T-helper 1 cell (primary cell): ENCODE measurements around the gene BPIFB6.

Experiments used
- DNase-seq, 5 donors: peaks; one replicate each; pipeline ENCODE4 v3.0.0-alpha.2; 2012 to 2020
- total RNA-seq, 4 donors: gene quantifications; one replicate each; lab custom pipeline; 2026; lab: John Stamatoyannopoulos, UW

Gene BPIFB6, protein sequence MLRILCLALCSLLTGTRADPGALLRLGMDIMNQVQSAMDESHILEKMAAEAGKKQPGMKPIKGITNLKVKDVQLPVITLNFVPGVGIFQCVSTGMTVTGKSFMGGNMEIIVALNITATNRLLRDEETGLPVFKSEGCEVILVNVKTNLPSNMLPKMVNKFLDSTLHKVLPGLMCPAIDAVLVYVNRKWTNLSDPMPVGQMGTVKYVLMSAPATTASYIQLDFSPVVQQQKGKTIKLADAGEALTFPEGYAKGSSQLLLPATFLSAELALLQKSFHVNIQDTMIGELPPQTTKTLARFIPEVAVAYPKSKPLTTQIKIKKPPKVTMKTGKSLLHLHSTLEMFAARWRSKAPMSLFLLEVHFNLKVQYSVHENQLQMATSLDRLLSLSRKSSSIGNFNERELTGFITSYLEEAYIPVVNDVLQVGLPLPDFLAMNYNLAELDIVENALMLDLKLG
- 0 reads per million in 4 donors for total RNA-seq

DNA sequence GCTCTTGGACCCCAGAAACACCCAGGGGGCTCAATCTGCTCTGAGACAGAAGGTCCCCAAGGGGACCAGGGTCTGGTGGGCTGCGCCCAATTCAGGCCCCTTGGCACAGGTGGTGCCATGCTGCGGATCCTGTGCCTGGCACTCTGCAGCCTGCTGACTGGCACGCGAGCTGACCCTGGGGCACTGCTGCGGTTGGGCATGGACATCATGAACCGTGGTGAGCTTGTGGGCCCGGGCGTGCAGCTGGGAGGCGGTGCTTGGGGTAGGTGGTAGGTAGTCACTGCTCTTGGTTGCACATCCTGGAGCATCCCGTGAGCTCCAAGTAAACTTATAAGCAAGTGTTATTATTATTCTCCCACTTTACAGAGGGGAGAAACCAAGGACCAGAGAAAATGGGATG, at the start of gene BPIFB6:
Gene BPIFB6, plus strand, starts transcription at position 118 of the 400 bp plus-strand sequence. Its CDS starts 0 bp downstream, at position 118.
- DNase-seq, result no peak

DNA sequence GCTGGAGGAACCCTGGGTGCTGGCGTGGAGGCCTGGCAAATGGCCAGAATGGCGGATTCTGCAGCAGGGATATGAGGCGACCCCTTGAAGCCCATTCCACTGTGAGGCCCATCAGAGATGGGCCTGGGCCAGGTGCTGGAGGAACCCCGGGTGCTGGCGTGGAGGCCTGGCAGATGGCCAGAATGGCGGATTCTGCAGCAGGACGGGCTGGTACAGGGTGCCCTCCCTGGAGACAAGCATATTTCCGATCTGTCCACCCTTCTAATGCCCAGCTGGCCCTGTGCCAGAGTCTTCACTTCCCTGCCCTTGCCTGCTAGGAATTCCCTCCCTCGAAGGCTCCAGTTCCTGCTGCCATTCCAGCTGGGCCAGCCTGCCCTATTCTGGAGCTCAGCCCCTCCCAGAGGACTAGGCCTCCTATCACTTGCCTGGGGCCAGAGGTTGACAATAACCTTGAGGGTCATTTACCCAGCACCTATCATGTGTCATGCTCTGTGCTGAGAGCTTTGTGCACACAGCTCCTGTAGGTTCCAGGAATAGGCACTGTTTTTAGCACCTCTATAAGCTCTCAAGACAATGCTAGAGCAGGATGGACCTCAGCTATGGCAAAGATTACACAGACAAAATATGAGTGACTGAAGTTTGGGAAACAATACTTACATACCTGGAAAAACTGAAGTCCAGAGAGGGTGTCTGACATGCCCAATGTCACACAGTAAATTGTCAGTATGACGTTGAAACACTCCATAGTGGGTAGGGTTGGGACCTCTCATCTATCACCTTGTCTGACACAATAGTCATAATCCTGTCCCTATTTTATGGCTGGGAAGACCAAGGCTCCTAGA, 48.6 kb upstream of the BPIFB6 start:
- no peak for DNase-seq

- no peak for DNase-seq
Observed at GRCh38 chr20:32983459-32984112, 47.9 kb upstream of the BPIFB6 start.

GRCh38 chr20:32984196-32984595, 47.3 kb upstream of the BPIFB6 start:
- no peak for DNase-seq

GRCh38 chr20:32984631-32985354, 46.7 kb upstream of the BPIFB6 start:
- no peak for DNase-seq

- DNase-seq, result no peak
Observed at GRCh38 chr20:32985596-32985995, 45.9 kb upstream of the BPIFB6 start.

DNA sequence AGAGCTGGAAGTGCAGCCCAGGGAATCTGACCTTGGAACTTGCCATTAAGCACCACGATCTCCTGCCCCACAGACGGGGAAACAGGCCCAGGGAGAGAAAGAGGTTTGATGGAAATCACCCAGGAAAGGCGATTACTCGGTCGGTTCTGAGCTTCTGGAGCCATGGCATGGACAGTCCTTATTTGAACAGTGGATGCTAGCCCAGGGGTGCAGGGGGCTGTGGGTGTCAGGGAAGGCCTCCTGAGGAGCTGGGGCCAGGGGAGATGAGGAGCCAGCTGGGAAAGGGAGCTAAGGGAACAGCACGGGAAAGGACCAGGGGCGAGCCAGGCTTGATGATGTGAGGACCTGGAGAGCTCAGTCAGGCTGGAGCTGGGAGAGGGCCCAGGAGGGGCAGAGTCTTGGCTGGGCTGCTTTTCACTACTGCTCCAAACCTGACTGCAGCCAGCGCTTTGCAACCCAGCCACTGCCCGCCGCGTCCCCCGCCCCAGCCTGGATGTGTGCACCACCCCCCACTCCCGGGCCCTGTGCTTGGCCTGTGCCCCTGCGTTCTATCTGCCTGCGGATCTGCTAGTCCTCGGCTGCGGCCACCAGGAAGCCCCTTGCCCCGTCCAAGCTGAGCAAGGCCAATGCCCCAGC, 45.0 kb upstream of the BPIFB6 start:
- DNase-seq, result no peak

- no peak for DNase-seq
Observed at GRCh38 chr20:32987044-32987825, 44.2 kb upstream of the BPIFB6 start.

DNA sequence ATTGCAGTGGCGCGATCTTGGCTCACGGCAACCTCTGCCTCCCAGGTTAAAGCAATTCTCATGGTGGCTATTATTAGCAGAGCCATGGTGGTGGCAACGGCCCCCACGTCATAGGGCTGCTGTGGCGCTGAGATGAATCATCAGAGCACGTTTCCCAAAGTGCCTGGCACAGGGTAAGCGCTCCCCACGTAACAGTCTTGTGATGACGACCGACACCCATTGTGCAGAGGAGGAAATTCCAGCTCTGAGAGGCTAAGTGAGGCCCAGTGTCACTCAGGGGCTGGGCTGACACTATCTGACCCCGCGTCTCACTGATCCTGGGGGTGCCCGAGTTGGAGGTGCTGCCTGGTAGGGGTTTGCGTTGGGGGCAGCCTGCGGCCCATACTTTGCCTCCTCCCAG, 43.4 kb upstream of the BPIFB6 start:
- DNase-seq, result no peak

GRCh38 chr20:32989507-32990283, 41.8 kb upstream of the BPIFB6 start:
- DNase-seq, result no peak

GRCh38 chr20:32990426-32990825, 41.0 kb upstream of the BPIFB6 start:
- no peak for DNase-seq

- DNase-seq, result no peak
Observed at GRCh38 chr20:32991383-32991782, 40.1 kb upstream of the BPIFB6 start.

- DNase-seq, result no peak
Observed at GRCh38 chr20:32991792-32992641, 39.4 kb upstream of the BPIFB6 start.

DNA sequence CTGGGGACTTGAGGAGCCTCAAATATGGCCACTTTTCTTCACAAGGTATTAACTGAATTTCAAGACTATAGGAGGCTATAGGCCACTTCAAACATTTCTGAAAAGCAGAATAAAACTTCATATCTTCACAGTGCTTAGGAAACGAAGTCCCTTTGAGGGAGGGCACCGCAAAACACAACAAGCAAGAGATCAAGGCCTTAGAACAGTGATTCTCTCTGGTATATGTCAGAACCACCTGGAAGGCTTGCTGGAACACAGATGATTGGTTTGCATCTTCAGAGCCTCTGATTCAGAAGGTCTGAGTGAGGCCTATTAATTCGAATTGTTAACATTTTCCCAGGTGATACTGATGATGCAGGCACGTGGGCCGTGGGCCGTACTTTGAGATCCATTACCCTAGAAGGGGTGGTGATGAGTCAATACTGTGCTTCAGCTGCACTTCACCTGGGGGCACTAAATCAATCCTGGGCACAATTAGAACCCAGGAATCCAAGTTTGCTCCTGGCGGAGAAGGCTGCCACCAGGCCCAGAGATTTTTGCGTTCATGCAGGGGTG, 37.9 kb upstream of the BPIFB6 start:
- no peak for DNase-seq

GRCh38 chr20:32995802-32996201, 35.6 kb upstream of the BPIFB6 start:
- DNase-seq, result no peak

DNA sequence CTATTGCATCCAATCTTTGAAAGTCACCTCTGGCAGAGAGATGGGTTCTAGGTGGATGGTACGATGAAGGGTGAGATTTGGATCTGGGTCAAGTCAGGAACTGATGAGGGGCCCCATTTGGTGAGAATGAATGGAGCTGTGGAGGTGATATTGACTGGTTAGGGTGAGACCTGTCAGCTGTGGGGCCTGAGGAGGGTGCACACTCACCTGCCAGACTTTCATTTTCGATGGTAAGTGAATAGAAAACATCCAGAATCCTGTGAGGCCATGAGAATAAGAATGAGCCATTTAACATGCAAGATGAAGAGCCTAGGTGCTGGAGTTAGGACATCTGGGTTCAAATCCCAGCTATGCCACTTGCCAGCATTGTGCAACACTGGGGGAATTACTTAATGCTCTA, 34.0 kb upstream of the BPIFB6 start:
- no peak for DNase-seq

- DNase-seq, result no peak
Observed at GRCh38 chr20:32999603-33000250, 31.7 kb upstream of the BPIFB6 start.

GRCh38 chr20:33000802-33001466, 30.5 kb upstream of the BPIFB6 start:
- DNase-seq, result no peak
